Measurements from ENCODE around the gene SIGLEC12. TPM values are rescaled to one million over a fixed set of nuclear protein-coding genes. Genes with fewer than 3 reads are reported as not detected.

Gene SIGLEC12
- total RNA-seq, 6 experiments from 2014 or later: not detected

DNA sequence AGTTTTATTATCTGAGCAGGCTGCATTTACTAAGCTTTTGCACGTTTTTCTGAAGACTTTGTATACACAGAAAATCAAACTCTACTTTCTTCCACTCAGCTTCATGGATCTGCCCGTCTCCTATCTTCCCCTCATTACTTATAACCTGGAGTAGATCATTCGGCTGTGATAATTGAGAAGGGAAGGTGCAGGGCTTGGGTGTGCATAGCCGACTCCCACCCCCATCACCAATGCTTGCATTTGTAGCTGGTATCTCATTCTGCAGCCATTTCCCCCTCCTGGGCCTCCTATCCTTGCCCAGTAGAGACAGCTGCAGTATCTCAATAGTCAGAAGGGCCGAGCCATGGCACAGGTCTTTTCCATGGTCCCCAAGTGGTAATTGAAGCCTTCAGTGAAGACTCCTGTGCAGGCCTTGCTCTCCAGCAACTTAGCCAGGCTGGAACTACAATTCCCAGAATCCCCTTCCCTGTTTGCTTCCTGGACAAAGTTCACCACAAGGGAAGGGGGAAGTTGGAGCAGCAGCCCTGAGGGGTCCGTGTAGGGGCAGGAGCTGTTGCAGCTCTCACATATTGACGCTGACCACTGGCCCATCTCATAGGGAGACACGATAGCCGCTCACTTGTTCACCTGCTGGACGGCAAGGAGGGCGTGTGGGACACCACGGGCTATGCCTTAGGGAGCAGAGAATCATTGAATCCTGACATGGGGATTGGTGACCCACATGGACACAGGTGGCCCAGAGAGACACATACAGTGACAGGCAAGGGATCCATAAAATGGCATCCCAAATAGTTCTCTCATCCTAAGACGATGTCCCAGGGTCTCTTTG, 41.2 kb downstream of the SIGLEC12 start:
- Mint-ChIP-seq H3K27me3 (ENCODE audit: insufficient read depth) (peaks cover 7% of the 10 kb centered on the region; the same call in 1 of the 2 replicates), H3K4me1 (ENCODE audit: low read depth) (no peaks in the 10 kb centered on the region), H3K4me3 (peak overlapping the region; percentile 76), H3K36me3 (ENCODE audit: low read depth) (no peaks in the 10 kb centered on the region), H3K9me3 (peaks cover 14% of the 10 kb centered on the region; the same call in 1 of the 2 replicates), H3K27ac (no peak overlapping the region)
- DNase-seq: no peak
- TF ChIP-seq, protein P1, sequence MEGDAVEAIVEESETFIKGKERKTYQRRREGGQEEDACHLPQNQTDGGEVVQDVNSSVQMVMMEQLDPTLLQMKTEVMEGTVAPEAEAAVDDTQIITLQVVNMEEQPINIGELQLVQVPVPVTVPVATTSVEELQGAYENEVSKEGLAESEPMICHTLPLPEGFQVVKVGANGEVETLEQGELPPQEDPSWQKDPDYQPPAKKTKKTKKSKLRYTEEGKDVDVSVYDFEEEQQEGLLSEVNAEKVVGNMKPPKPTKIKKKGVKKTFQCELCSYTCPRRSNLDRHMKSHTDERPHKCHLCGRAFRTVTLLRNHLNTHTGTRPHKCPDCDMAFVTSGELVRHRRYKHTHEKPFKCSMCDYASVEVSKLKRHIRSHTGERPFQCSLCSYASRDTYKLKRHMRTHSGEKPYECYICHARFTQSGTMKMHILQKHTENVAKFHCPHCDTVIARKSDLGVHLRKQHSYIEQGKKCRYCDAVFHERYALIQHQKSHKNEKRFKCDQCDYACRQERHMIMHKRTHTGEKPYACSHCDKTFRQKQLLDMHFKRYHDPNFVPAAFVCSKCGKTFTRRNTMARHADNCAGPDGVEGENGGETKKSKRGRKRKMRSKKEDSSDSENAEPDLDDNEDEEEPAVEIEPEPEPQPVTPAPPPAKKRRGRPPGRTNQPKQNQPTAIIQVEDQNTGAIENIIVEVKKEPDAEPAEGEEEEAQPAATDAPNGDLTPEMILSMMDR (IDR thresholded peaks at IDR 0.05): no peak

- Mint-ChIP-seq H3K27me3 (ENCODE audit: insufficient read depth) (peaks cover 7% of the 10 kb centered on the region; the same call in 1 of the 2 replicates), H3K4me1 (ENCODE audit: low read depth) (no peaks in the 10 kb centered on the region), H3K9me3 (peaks cover 6% of the 10 kb centered on the region; the same call in 1 of the 2 replicates), H3K27ac (no peak overlapping the region), H3K4me3 (no peak overlapping the region), H3K36me3 (ENCODE audit: low read depth) (no peaks in the 10 kb centered on the region)
- no peak for DNase-seq
- TF ChIP-seq, protein P1 (IDR thresholded peaks at IDR 0.05): no peak
Observed at GRCh38 chr19:51458899-51459505, 42.6 kb downstream of the SIGLEC12 start.

DNA sequence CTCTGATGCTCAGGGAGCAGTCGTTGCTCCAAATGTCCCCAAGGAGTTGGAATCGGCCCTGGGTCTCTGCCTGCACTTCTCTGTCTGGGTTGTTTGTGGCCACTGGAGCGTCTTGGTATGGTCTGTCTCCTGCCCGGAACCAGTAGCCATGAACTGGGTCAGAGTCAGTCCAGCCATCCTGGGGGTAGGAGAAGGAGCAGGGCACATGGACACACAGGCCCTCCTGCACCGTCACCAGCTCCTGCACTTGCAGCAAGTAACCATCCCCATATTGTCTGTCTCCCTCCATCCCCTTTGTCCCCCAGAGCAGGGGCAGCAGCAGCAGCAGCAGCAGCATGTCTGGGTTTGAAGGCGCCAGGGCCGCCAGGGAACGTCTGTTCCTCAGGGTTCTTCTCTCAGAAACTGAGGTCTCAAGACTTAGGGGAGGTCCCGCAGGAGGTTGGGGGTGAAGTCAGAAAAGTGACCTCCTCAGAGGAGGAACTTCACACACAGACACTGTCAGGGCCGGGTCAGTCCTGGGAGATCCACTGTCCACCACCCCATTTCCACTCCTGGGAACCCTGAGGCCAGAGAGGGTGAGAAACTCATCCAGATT, 43.5 kb downstream of the SIGLEC12 start, which contains the start of gene SIGLEC8:
Gene SIGLEC8 (minus strand): TSS at position 404 of the 595 bp plus-strand sequence. CDS start 67 bp downstream, at position 337.
- no peak within 1 kb of the TSS for H3K27ac Mint-ChIP-seq
- peaks cover 5% of the 10 kb centered on the region for H3K27me3 Mint-ChIP-seq (ENCODE audit: insufficient read depth)
- TF ChIP-seq, protein P1 (IDR thresholded peaks at IDR 0.05): no peak
- no peaks in the 10 kb centered on the region for H3K36me3 Mint-ChIP-seq (ENCODE audit: low read depth)
- H3K4me3 Mint-ChIP-seq: no peak within 1 kb of the TSS
- H3K4me1 Mint-ChIP-seq (ENCODE audit: low read depth): no peaks in the 10 kb centered on the region
- H3K9me3 Mint-ChIP-seq: peaks cover 12% of the 10 kb centered on the region; the same call in 1 of the 2 replicates
- no peak for DNase-seq

- no peaks in the 10 kb centered on the region for H3K36me3 Mint-ChIP-seq (ENCODE audit: low read depth)
- H3K4me3 Mint-ChIP-seq: no peak overlapping the region
- H3K4me1 Mint-ChIP-seq (ENCODE audit: low read depth): no peaks in the 10 kb centered on the region
- TF ChIP-seq, protein P1 (IDR thresholded peaks at IDR 0.05): no peak
- no peak overlapping the region for H3K27ac Mint-ChIP-seq
- peaks cover 5% of the 10 kb centered on the region for H3K27me3 Mint-ChIP-seq (ENCODE audit: insufficient read depth)
- H3K9me3 Mint-ChIP-seq: peaks cover 14% of the 10 kb centered on the region; the same call in 1 of the 2 replicates
- DNase-seq: no peak
Observed at GRCh38 chr19:51457351-51458013, 44.1 kb downstream of the SIGLEC12 start.

All from HFFc6 (cell line).